Measurements from ENCODE around the gene CLCN2. TPM values are rescaled to one million over a fixed set of nuclear protein-coding genes. Genes with fewer than 3 reads are reported as not detected.

CLCN2 gene
- total and polyA plus RNA-seq, 2 of the 4 experiments (the other 2 are of a cell fraction), result 2.9 to 5.8 TPM

DNA sequence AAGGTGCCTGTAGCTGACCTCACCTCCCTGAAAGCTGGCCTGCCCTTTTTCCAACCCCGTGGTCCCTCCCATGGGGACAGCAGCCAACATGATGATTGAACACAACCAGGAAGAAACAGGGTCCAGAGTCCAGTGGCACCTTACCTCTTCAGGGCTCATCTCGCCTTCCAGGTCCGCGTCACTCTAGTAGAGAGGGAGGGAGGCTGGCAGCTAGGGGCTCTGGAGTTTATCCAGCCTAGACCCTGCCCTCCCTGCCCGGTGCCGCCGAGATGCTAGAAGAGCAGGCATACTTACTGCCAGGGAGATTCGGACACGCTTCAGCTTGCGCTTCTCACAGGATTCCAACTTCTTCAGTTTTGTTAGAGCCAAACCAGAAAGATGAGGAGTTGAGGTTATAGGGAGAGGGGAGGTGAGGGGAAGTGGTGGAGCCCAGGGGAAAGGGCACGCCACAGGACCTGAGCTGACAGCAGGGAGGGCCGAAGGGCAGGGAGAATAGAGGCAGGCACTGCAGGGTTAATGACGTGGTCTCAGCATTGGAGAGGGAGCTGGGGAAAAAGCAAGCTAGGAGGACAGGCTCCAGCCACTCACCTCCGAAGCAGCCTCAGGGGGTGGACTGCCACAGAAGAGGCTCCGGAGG lies 9.1 kb downstream of the CLCN2 start:
- H2BK120ac ChIP-seq (ENCODE audit: low read depth, low read length), result no peak overlapping the region
- no peak overlapping the region for H2BK5ac ChIP-seq (ENCODE audit: low read depth, low read length, poor library complexity, severe bottlenecking)
- H4K5ac ChIP-seq (ENCODE audit: low read depth, low read length), result no peak overlapping the region
- H3K56ac ChIP-seq (ENCODE audit: extremely low read depth, insufficient read depth, low read length), result no peak overlapping the region
- in situ Hi-C loops (cut with MboI; ENCODE audit: low sequenced_read_pairs), result no loop called here
- H3K36me3 ChIP-seq (ENCODE audit: control insufficient read depth, insufficient read depth, low read length), result peaks cover 20% of the 10 kb centered on the region
- no peak for DNase-seq
- ChIA-PET CTCF (no interaction called here), POLR2A (ENCODE audit: unreplicated experiment) (no interaction called here)
- no peak overlapping the region for H3K4me2 ChIP-seq (ENCODE audit: low read depth, low read length)
- no peak overlapping the region for H3K14ac ChIP-seq (replicated peaks; ENCODE audit: low read depth, low read length)
- H3K4me3 ChIP-seq (ENCODE audit: insufficient read depth, low read depth, low read length), result no peak overlapping the region
- H3K9ac ChIP-seq (ENCODE audit: low read depth, low read length), result no peak overlapping the region
- H3K23ac ChIP-seq (ENCODE audit: low read depth, low read length), result no peak overlapping the region
- intact Hi-C loops (cut with micrococcal nuclease), result no loop called here
- H2BK15ac ChIP-seq (ENCODE audit: low read depth, low read length), result no peak overlapping the region
- H3K27me3 ChIP-seq (ENCODE audit: control insufficient read depth, insufficient read depth, low read length), result no peaks in the 10 kb centered on the region
- no peak overlapping the region for H2AFZ ChIP-seq (replicated peaks; ENCODE audit: low read length, poor library complexity)
- no peak overlapping the region for H4K8ac ChIP-seq (ENCODE audit: low read depth in 2 of 2, low read length in 2 of 2)
- no peak overlapping the region for H3K18ac ChIP-seq (ENCODE audit: low read depth, low read length)
- no peaks in the 10 kb centered on the region for H3K9me3 ChIP-seq (ENCODE audit: control insufficient read depth, insufficient read depth, low read length)
- TF ChIP-seq BHLHE40 (IDR thresholded peaks at IDR 0.05; ENCODE audit: low read depth, low read length) (no peak), FOS (IDR thresholded peaks at IDR 0.05; ENCODE audit: low read depth, low read length) (no peak), RCOR1 (IDR thresholded peaks at IDR 0.05; ENCODE audit: insufficient replicate concordance, low read length) (no peak), CHD1 (IDR thresholded peaks at IDR 0.05; ENCODE audit: low read depth, low read length) (no peak), MAZ (IDR thresholded peaks at IDR 0.05; ENCODE audit: borderline replicate concordance, low read depth, low read length) (no peak), MXI1 (IDR thresholded peaks at IDR 0.05; ENCODE audit: borderline replicate concordance, low read depth, low read length) (no peak), MAFK (IDR thresholded peaks at IDR 0.05; ENCODE audit: low read depth, low read length) (no peak), RAD21 (IDR thresholded peaks at IDR 0.05; ENCODE audit: low read length) (no peak), SMC3 (IDR thresholded peaks at IDR 0.05; ENCODE audit: low read depth, low read length) (no peak), NFE2L2 (IDR thresholded peaks at IDR 0.05; ENCODE audit: low read depth, low read length) (no peak), RFX5 (IDR thresholded peaks at IDR 0.05; ENCODE audit: low read depth, low read length) (no peak), CEBPB (IDR thresholded peaks at IDR 0.05; ENCODE audit: low read depth, low read length) (no peak), POLR2A (IDR thresholded peaks at IDR 0.05; ENCODE audit: low read depth, low read length) (no peak)
- TF ChIP-seq, protein P1, sequence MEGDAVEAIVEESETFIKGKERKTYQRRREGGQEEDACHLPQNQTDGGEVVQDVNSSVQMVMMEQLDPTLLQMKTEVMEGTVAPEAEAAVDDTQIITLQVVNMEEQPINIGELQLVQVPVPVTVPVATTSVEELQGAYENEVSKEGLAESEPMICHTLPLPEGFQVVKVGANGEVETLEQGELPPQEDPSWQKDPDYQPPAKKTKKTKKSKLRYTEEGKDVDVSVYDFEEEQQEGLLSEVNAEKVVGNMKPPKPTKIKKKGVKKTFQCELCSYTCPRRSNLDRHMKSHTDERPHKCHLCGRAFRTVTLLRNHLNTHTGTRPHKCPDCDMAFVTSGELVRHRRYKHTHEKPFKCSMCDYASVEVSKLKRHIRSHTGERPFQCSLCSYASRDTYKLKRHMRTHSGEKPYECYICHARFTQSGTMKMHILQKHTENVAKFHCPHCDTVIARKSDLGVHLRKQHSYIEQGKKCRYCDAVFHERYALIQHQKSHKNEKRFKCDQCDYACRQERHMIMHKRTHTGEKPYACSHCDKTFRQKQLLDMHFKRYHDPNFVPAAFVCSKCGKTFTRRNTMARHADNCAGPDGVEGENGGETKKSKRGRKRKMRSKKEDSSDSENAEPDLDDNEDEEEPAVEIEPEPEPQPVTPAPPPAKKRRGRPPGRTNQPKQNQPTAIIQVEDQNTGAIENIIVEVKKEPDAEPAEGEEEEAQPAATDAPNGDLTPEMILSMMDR (conservative IDR thresholded peaks at IDR 0.05; ENCODE audit: low read depth, low read length), result no peak
- TF ChIP-seq, protein P2, sequence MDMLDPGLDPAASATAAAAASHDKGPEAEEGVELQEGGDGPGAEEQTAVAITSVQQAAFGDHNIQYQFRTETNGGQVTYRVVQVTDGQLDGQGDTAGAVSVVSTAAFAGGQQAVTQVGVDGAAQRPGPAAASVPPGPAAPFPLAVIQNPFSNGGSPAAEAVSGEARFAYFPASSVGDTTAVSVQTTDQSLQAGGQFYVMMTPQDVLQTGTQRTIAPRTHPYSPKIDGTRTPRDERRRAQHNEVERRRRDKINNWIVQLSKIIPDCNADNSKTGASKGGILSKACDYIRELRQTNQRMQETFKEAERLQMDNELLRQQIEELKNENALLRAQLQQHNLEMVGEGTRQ (IDR thresholded peaks at IDR 0.05; ENCODE audit: low read depth, low read length), result no peak
- TF ChIP-seq, protein P3, sequence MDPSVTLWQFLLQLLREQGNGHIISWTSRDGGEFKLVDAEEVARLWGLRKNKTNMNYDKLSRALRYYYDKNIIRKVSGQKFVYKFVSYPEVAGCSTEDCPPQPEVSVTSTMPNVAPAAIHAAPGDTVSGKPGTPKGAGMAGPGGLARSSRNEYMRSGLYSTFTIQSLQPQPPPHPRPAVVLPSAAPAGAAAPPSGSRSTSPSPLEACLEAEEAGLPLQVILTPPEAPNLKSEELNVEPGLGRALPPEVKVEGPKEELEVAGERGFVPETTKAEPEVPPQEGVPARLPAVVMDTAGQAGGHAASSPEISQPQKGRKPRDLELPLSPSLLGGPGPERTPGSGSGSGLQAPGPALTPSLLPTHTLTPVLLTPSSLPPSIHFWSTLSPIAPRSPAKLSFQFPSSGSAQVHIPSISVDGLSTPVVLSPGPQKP (IDR thresholded peaks at IDR 0.05; ENCODE audit: borderline replicate concordance, low read depth, low read length), result no peak
- H2AK9ac ChIP-seq (replicated peaks; ENCODE audit: low read depth, low read length, poor library complexity), result no peak overlapping the region
- H3K4me1 ChIP-seq (ENCODE audit: control insufficient read depth, insufficient read depth, low read length), result peaks cover 1% of the 10 kb centered on the region; the same call in 1 of the 2 replicates
- H3K27ac ChIP-seq (ENCODE audit: insufficient read depth, low read length), result no peak overlapping the region
- no peak overlapping the region for H2BK20ac ChIP-seq (ENCODE audit: low read depth, low read length)
- H3K79me1 ChIP-seq (ENCODE audit: low read depth in 1 of 2, low read length in 2 of 2), result no peaks in the 10 kb centered on the region
- BruUV-seq (replicated peaks), result no TSS peak
- peaks cover 3% of the 10 kb centered on the region for H4K20me1 ChIP-seq (ENCODE audit: insufficient read depth, low read length)
- WGBS, 2 experiments (ENCODE audit: extremely low coverage in 2 of 2, insufficient read length in 1 of 2), result 91% methylated on average over 8 of the region's 15 CpGs; no CpG with 5 or more reads in 1 of the 2 experiments
- no peak overlapping the region for H4K91ac ChIP-seq (ENCODE audit: insufficient read depth, low read depth, low read length)
- peaks cover 9% of the 10 kb centered on the region; the same call in 1 of the 2 replicates for H3K9me1 ChIP-seq (ENCODE audit: insufficient read depth, low read length)
- dilution Hi-C loops (cut with HindIII; ENCODE audit: low sequenced_read_pairs, unreplicated experiment), result loop anchor here (25.0 kb wide), 1 partner anchor 185 kb away; no protein-coding TSS in a partner anchor
- H2AK5ac ChIP-seq (ENCODE audit: low read depth, low read length), result no peak overlapping the region
- H3K4ac ChIP-seq (ENCODE audit: low read depth, low read length), result no peak overlapping the region
- no peak for ATAC-seq (ENCODE audit: low read depth)

Measured in IMR-90 (cell line).